IPS-18a (cell line): ENCODE measurements around the gene ADCY10.

Experiments
- H3K27ac ChIP-seq: one replicate; pipeline ENCODE4 v1.5.1; 2013; ENCODE audit warnings: low read length
- H3K27me3 ChIP-seq: one replicate; pipeline ENCODE4 v1.6.1; 2013; ENCODE audit warnings: mild to moderate bottlenecking, low read length; ENCODE audit not compliant: control insufficient read depth, insufficient read depth
- H3K36me3 ChIP-seq: one replicate; pipeline ENCODE4 v1.6.1; 2013; ENCODE audit warnings: low read depth, low read length; ENCODE audit not compliant: control insufficient read depth
- H3K4me1 ChIP-seq: one replicate; pipeline ENCODE4 v1.6.1; 2013; ENCODE audit warnings: low read depth, low read length; ENCODE audit not compliant: control insufficient read depth
- H3K4me3 ChIP-seq: one replicate; pipeline ENCODE4 v1.5.1; 2013; ENCODE audit warnings: low read length
- H3K9ac ChIP-seq: one replicate; pipeline ENCODE4 v1.6.1; 2013; ENCODE audit warnings: mild to moderate bottlenecking, low read length, moderate library complexity
- H3K9me3 ChIP-seq: one replicate; pipeline ENCODE4 v1.6.1; 2013; ENCODE audit warnings: low read depth, low read length; ENCODE audit not compliant: control insufficient read depth

Gene ADCY10

GRCh38 chr1:167799747-167800146 lies 114.2 kb downstream of the ADCY10 start:
- Histone ChIP-seq H3K4me3 (no peak overlapping the region), H3K27me3 (no peaks in the 10 kb centered on the region), H3K27ac (no peak overlapping the region), H3K4me1 (peaks cover 17% of the 10 kb centered on the region), H3K36me3 (no peaks in the 10 kb centered on the region), H3K9me3 (no peaks in the 10 kb centered on the region), H3K9ac (no peak overlapping the region)

GRCh38 chr1:167798952-167799351 lies 115.0 kb downstream of the ADCY10 start:
- Histone ChIP-seq H3K36me3 (no peaks in the 10 kb centered on the region), H3K27me3 (no peaks in the 10 kb centered on the region), H3K4me3 (no peak overlapping the region), H3K9ac (no peak overlapping the region), H3K4me1 (peaks cover 17% of the 10 kb centered on the region), H3K9me3 (no peaks in the 10 kb centered on the region), H3K27ac (no peak overlapping the region)

- no peak overlapping the region for H3K4me3 ChIP-seq
- H3K9me3 ChIP-seq, result no peaks in the 10 kb centered on the region
- H3K27me3 ChIP-seq, result no peaks in the 10 kb centered on the region
- peaks cover 17% of the 10 kb centered on the region for H3K4me1 ChIP-seq
- no peak overlapping the region for H3K27ac ChIP-seq
- no peak overlapping the region for H3K9ac ChIP-seq
- H3K36me3 ChIP-seq, result no peaks in the 10 kb centered on the region
Measured at GRCh38 chr1:167797015-167797414, 116.9 kb downstream of the ADCY10 start.

- Histone ChIP-seq H3K4me1 (peaks cover 17% of the 10 kb centered on the region), H3K27me3 (no peaks in the 10 kb centered on the region), H3K4me3 (no peak overlapping the region), H3K27ac (no peak overlapping the region), H3K9me3 (no peaks in the 10 kb centered on the region), H3K9ac (no peak overlapping the region), H3K36me3 (no peaks in the 10 kb centered on the region)
Measured at GRCh38 chr1:167795810-167796740, 117.9 kb downstream of the ADCY10 start.

- Histone ChIP-seq H3K27ac (no peak overlapping the region), H3K4me3 (no peak overlapping the region), H3K4me1 (peaks cover 17% of the 10 kb centered on the region), H3K9me3 (no peaks in the 10 kb centered on the region), H3K36me3 (peaks cover 12% of the 10 kb centered on the region), H3K9ac (no peak overlapping the region), H3K27me3 (no peaks in the 10 kb centered on the region)
Measured at GRCh38 chr1:167794043-167794442, 119.9 kb downstream of the ADCY10 start.

GRCh38 chr1:167792188-167792565 lies 121.8 kb downstream of the ADCY10 start:
- H3K9ac ChIP-seq, result no peak overlapping the region
- no peak overlapping the region for H3K4me3 ChIP-seq
- H3K36me3 ChIP-seq, result peaks cover 22% of the 10 kb centered on the region
- H3K27ac ChIP-seq, result no peak overlapping the region
- no peaks in the 10 kb centered on the region for H3K9me3 ChIP-seq
- H3K27me3 ChIP-seq, result no peaks in the 10 kb centered on the region
- H3K4me1 ChIP-seq, result peaks cover 14% of the 10 kb centered on the region

GRCh38 chr1:167791281-167792187 lies 122.4 kb downstream of the ADCY10 start:
- Histone ChIP-seq H3K27me3 (no peaks in the 10 kb centered on the region), H3K4me3 (no peak overlapping the region), H3K9ac (no peak overlapping the region), H3K36me3 (peaks cover 22% of the 10 kb centered on the region), H3K4me1 (peaks cover 9% of the 10 kb centered on the region), H3K27ac (no peak overlapping the region), H3K9me3 (no peaks in the 10 kb centered on the region)

GRCh38 chr1:167790117-167790516 lies 123.8 kb downstream of the ADCY10 start:
- peaks cover 22% of the 10 kb centered on the region for H3K36me3 ChIP-seq
- H3K4me1 ChIP-seq, result no peaks in the 10 kb centered on the region
- no peaks in the 10 kb centered on the region for H3K9me3 ChIP-seq
- H3K27ac ChIP-seq, result no peak overlapping the region
- no peak overlapping the region for H3K9ac ChIP-seq
- no peak overlapping the region for H3K4me3 ChIP-seq
- no peaks in the 10 kb centered on the region for H3K27me3 ChIP-seq

- no peaks in the 10 kb centered on the region for H3K9me3 ChIP-seq
- no peak overlapping the region for H3K27ac ChIP-seq
- no peak overlapping the region for H3K9ac ChIP-seq
- peaks cover 22% of the 10 kb centered on the region for H3K36me3 ChIP-seq
- H3K27me3 ChIP-seq, result no peaks in the 10 kb centered on the region
- no peaks in the 10 kb centered on the region for H3K4me1 ChIP-seq
- H3K4me3 ChIP-seq, result no peak overlapping the region
Measured at GRCh38 chr1:167789501-167789900, 124.4 kb downstream of the ADCY10 start.

GRCh38 chr1:167786502-167786901 lies 127.4 kb downstream of the ADCY10 start:
- Histone ChIP-seq H3K27me3 (no peaks in the 10 kb centered on the region), H3K9me3 (no peaks in the 10 kb centered on the region), H3K36me3 (peaks cover 22% of the 10 kb centered on the region), H3K9ac (no peak overlapping the region), H3K27ac (no peak overlapping the region), H3K4me3 (no peak overlapping the region), H3K4me1 (no peaks in the 10 kb centered on the region)

- H3K9ac ChIP-seq, result no peak overlapping the region
- no peaks in the 10 kb centered on the region for H3K4me1 ChIP-seq
- no peak overlapping the region for H3K4me3 ChIP-seq
- H3K9me3 ChIP-seq, result no peaks in the 10 kb centered on the region
- peaks cover 23% of the 10 kb centered on the region for H3K36me3 ChIP-seq
- no peak overlapping the region for H3K27ac ChIP-seq
- H3K27me3 ChIP-seq, result no peaks in the 10 kb centered on the region
Measured at GRCh38 chr1:167784876-167785550, 128.9 kb downstream of the ADCY10 start.
